Upper lobe of left lung (tissue), 6 donors: ENCODE measurements around the gene RAP1A. TPM values are rescaled to one million over a fixed set of nuclear protein-coding genes. Genes with fewer than 3 reads are reported as not detected.

Source experiments
- ATAC-seq, 2 donors: fragments of 200-7000 bp; cut with Tn5 transposase; one replicate each; pipeline ENCODE4 v1.9.1; 2022; ENCODE audit warnings: mild to moderate bottlenecking in 2 of 2, moderate library complexity in 2 of 2; ENCODE audit not compliant: low FRiP score in 2 of 2
- DNase-seq, 2 donors: peaks; one replicate each; pipeline ENCODE4 v3.0.0-alpha.2; 2019 to 2020
- H3K27ac ChIP-seq, 4 donors: fragments of 200-600 bp; sonication (generic); one replicate each; pipeline ENCODE4 v1.5.1; 2016 to 2019
- H3K27me3 ChIP-seq, 4 donors: fragments of 200-600 bp; sonication (generic); one replicate each; pipeline ENCODE4 v1.5.1; 2017 to 2019
- H3K36me3 ChIP-seq, 4 donors: fragments of 200-600 bp; sonication (generic); one replicate each; pipeline ENCODE4 v1.5.1; 2016 to 2019
- H3K4me1 ChIP-seq, 4 donors: fragments of 200-600 bp; sonication (generic); one replicate each; pipeline ENCODE4 v1.5.1; 2018 to 2019
- H3K4me3 ChIP-seq, 4 donors: fragments of 200-600 bp; sonication (generic); one replicate each; pipeline ENCODE4 v1.5.1; 2017 to 2019; ENCODE audit warnings: mild to moderate bottlenecking in 2 of 4, moderate library complexity in 1 of 4
- H3K9me3 ChIP-seq, 4 donors: fragments of 200-600 bp; sonication (generic); one replicate each; pipeline ENCODE4 v1.5.1; 2018 to 2019
- EP300 ChIP-seq, 4 donors: sonication (generic); formaldehyde crosslinking; IDR thresholded peaks; one replicate each; pipeline ENCODE4 v1.5.1; 2017; ENCODE audit warnings: antibody characterized with exemption in 4 of 4, control low read depth in 2 of 4
- POLR2A ChIP-seq, 4 donors: fragments of 450-650 bp; IDR thresholded peaks; one replicate each; pipeline ENCODE4 v1.5.1; 2016 to 2017; ENCODE audit warnings: antibody characterized with exemption in 4 of 4, mild to moderate bottlenecking in 2 of 4
- POLR2AphosphoS5 ChIP-seq, 2 donors: sonication (generic); formaldehyde crosslinking; IDR thresholded peaks; one replicate each; pipeline ENCODE4 v1.5.1; 2017; ENCODE audit warnings: antibody characterized with exemption in 2 of 2
- WGBS, 2 donors: methylation state at CpG; one replicate each; pipeline ENCODE4 v1.1.5; 2017 to 2018; 5-methylcytosine and 5-hydroxymethylcytosine counted together
- total RNA-seq, 6 donors: library from RNA; depleted of rRNA in 4 of 6; stranded (reverse); fragments of >200 nt in 4 of 6; gene quantifications; one replicate each; pipeline versions ENCODE4 v1.1.0 to v1.2.1, GENCODE V29; 2016 to 2021
- TF ChIP-seq, protein P1 (sequence below), 6 experiments: fragments of 450-650 bp in 4 of 6; fragments of 200-600 bp in 2 of 6; sonication (generic) in 2 of 6; IDR thresholded peaks; one replicate each; pipeline ENCODE4 v1.5.1; 2016 to 2019; ENCODE audit warnings: antibody characterized with exemption in 6 of 6
- donor health status: DM: no; HTN: no; CAD: no; lungs with moderate emphysema.
- donor health status: DM: no; HTN: yes; CAD: no; lungs with severe emphysema.

Gene RAP1A
- total RNA-seq, 6 donors from 2014 or later = 16.8 to 115 (median 82.6) TPM

DNA sequence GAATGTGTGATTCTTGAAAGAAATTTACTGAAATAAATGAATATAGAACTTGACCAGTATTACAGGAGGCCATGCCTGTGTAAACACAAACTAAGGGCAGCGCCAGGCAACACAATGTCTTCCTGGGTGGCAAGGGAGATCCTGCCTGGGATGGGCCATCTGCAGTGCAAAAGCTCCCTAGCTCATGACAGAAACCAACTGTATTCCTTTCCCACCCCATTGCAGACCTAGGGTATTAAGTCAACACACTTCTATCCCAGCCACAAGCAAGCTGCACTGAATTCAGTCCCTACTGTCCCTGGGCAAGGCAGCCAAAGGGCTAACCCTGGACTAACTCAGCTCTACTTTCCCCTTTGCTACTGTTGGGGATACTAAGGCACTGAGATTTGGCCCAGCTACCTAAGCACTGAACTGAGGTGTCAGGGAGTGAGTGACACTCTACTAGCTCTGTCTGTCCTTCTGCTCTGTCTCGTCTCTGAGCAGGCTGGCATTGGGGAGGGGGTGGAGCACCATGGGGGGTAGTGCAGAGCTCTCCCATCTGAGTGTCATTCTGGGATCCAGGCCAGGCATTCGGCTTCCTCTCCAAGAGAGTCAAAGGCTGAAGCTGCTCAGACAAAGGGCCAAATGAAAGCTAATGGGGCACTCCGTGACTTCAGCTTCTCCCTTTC lies 117.1 kb downstream of the RAP1A start:
- WGBS, 2 donors = 54 to 64% methylated on average over 4 of the region's 4 CpGs
- Histone ChIP-seq H3K36me3 (no peaks in the 10 kb centered on the region), H3K4me1 (peaks cover 40 to 59% (median 46%) of the 10 kb centered on the region in 4 donors), H3K4me3 (peak overlapping the region in 3 of 4 donors; percentile 8 to 59 (median 46)), H3K27me3 (no peaks in the 10 kb centered on the region), H3K9me3 (no peaks in the 10 kb centered on the region), H3K27ac (no peak overlapping the region)
- TF ChIP-seq POLR2AphosphoS5 (IDR thresholded peaks at IDR 0.05) (no peak), EP300 (IDR thresholded peaks at IDR 0.05) (no peak), POLR2A (IDR thresholded peaks at IDR 0.05) (no peak)
- TF ChIP-seq, protein P1, sequence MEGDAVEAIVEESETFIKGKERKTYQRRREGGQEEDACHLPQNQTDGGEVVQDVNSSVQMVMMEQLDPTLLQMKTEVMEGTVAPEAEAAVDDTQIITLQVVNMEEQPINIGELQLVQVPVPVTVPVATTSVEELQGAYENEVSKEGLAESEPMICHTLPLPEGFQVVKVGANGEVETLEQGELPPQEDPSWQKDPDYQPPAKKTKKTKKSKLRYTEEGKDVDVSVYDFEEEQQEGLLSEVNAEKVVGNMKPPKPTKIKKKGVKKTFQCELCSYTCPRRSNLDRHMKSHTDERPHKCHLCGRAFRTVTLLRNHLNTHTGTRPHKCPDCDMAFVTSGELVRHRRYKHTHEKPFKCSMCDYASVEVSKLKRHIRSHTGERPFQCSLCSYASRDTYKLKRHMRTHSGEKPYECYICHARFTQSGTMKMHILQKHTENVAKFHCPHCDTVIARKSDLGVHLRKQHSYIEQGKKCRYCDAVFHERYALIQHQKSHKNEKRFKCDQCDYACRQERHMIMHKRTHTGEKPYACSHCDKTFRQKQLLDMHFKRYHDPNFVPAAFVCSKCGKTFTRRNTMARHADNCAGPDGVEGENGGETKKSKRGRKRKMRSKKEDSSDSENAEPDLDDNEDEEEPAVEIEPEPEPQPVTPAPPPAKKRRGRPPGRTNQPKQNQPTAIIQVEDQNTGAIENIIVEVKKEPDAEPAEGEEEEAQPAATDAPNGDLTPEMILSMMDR (IDR thresholded peaks at IDR 0.05) = no peak
- ATAC-seq (no peak), DNase-seq (no peak)

GRCh38 chr1:111737216-111738132 lies 117.9 kb downstream of the RAP1A start:
- H3K9me3 ChIP-seq = no peaks in the 10 kb centered on the region
- H3K4me1 ChIP-seq = peaks cover 40 to 59% (median 46%) of the 10 kb centered on the region in 4 donors
- H3K27me3 ChIP-seq = no peaks in the 10 kb centered on the region
- ATAC-seq (no peak), DNase-seq (no peak)
- H3K36me3 ChIP-seq = no peaks in the 10 kb centered on the region
- peak overlapping the region in 3 of 4 donors; percentile 46 to 68 (median 59) for H3K4me3 ChIP-seq
- 63 to 66% methylated on average over 8 of the region's 8 CpGs for WGBS, 2 donors
- TF ChIP-seq POLR2AphosphoS5 (IDR thresholded peaks at IDR 0.05) (no peak), POLR2A (IDR thresholded peaks at IDR 0.05) (no peak), EP300 (IDR thresholded peaks at IDR 0.05) (no peak)
- TF ChIP-seq, protein P1 (IDR thresholded peaks at IDR 0.05) = no peak
- peak overlapping the region; percentile 75 to 94 (median 90) for H3K27ac ChIP-seq

GRCh38 chr1:111738133-111738435 lies 118.5 kb downstream of the RAP1A start:
- H3K36me3 ChIP-seq = no peaks in the 10 kb centered on the region
- H3K4me3 ChIP-seq = peak overlapping the region; percentile 46 to 85 (median 64)
- ATAC-seq (no peak), DNase-seq (no peak)
- WGBS, 2 donors = 34 to 36% methylated on average over 8 to 9 of the region's 9 CpGs
- no peak for TF ChIP-seq EP300 (IDR thresholded peaks at IDR 0.05)
- TF ChIP-seq, protein P1 (IDR thresholded peaks at IDR 0.05) = no peak
- no peak for TF ChIP-seq POLR2A (IDR thresholded peaks at IDR 0.05)
- no peak for TF ChIP-seq POLR2AphosphoS5 (IDR thresholded peaks at IDR 0.05)
- peaks cover 38 to 53% (median 42%) of the 10 kb centered on the region in 4 donors for H3K4me1 ChIP-seq
- no peaks in the 10 kb centered on the region for H3K9me3 ChIP-seq
- H3K27ac ChIP-seq = peak overlapping the region; percentile 75 to 94 (median 90)
- H3K27me3 ChIP-seq = no peaks in the 10 kb centered on the region

DNA sequence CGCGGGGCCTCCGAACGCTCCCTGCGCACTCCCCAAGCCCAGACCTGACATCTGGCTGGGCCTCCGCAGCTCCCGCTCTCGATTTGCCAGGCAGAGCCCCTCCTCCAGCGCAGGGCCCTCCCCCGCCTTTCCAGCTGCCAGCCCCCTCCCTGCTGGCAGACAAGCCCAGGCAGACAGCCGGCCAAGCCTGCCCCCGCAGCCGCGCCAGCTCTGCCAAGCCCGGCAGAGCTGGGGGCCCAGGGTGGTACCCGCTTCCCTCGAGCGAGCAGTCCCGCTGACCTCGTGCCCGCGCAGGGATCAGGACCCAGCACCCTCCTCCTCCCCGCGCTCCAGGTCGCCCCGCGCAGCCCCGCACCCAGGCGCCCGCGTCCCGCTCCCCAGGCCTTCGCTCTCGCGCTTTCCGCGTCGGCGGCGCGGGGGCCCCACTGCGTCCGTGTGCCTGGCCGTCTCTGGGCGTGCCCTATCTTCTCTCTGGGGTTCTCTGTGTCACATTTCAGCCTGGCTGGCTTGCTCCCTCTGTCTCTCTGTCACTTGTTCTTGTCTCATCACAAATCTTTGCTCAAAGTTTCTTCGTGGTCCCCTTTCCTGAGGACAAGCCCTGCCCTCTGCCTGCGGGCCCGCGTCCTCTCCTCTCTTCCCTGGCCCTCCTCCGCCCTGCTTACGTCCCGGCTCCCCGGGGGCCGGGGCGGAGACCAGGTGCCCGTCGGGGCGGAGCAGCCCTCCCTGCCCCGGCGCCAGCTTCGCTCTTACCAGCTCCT lies 119.0 kb downstream of the RAP1A start:
- DNase-seq (peak; percentile 74 to 92), ATAC-seq (peak; percentile 71 to 72)
- no peaks in the 10 kb centered on the region for H3K27me3 ChIP-seq
- 1% methylated on average over 27 to 29 of the region's 61 CpGs for WGBS, 2 donors
- no peaks in the 10 kb centered on the region for H3K36me3 ChIP-seq
- no peaks in the 10 kb centered on the region for H3K9me3 ChIP-seq
- peak overlapping the region; percentile 46 to 85 (median 64) for H3K4me3 ChIP-seq
- peaks cover 33 to 48% (median 37%) of the 10 kb centered on the region in 4 donors for H3K4me1 ChIP-seq
- H3K27ac ChIP-seq = peak overlapping the region; percentile 75 to 94 (median 90)
- peak in 1 of 2 donors; percentile 71 for TF ChIP-seq POLR2AphosphoS5 (IDR thresholded peaks at IDR 0.05)
- TF ChIP-seq EP300 (IDR thresholded peaks at IDR 0.05) = no peak
- peak in 2 of 4 donors; percentile 4 to 32 for TF ChIP-seq POLR2A (IDR thresholded peaks at IDR 0.05)
- TF ChIP-seq, protein P1 (IDR thresholded peaks at IDR 0.05) = no peak
